Large intestine (tissue), 3 donors: ENCODE results near the gene CLP1. TPM values are rescaled to one million over a fixed set of nuclear protein-coding genes. Genes with fewer than 3 reads are reported as not detected.
A peak's percentile ranks its signal among the peaks of the same experiment; 100 is the strongest.

Source experiments
- DNase-seq, 2 donors: peaks; one replicate each; pipeline versions ENCODE4 v3.0.0 to v3.0.0-alpha.2; 2013
- H3K27ac ChIP-seq: one replicate; pipeline ENCODE4 v1.5.1; 2013; ENCODE audit warnings: low read length
- H3K27me3 ChIP-seq: 2 replicates; pipeline ENCODE4 v1.6.1; 2013; ENCODE audit warnings: low read length; ENCODE audit not compliant: control insufficient read depth, insufficient read depth
- H3K36me3 ChIP-seq: 2 replicates; pipeline ENCODE4 v1.6.1; 2013; ENCODE audit warnings: low read length; ENCODE audit not compliant: control insufficient read depth, insufficient read depth
- H3K4me1 ChIP-seq: one replicate; pipeline ENCODE4 v1.6.1; 2013; ENCODE audit warnings: low read length; ENCODE audit not compliant: control insufficient read depth, insufficient read depth
- H3K4me3 ChIP-seq: one replicate; pipeline ENCODE4 v1.5.1; 2013; ENCODE audit warnings: low read length
- H3K9me3 ChIP-seq: one replicate; pipeline ENCODE4 v1.6.1; 2013; ENCODE audit warnings: mild to moderate bottlenecking, low read depth, low read length, moderate library complexity; ENCODE audit not compliant: control insufficient read depth
- WGBS: methylation state at CpG from one replicate; pipeline ENCODE4 v1.1.5; 2013; ENCODE audit warnings: low lambda C conversion rate; ENCODE audit not compliant: insufficient coverage; 5-methylcytosine and 5-hydroxymethylcytosine counted together
- polyA plus RNA-seq: library from polyadenylated mRNA; unstranded; fragments of 120-200 nt; gene quantifications from one replicate; pipeline ENCODE4 v1.2.1, GENCODE V29; 2013

CLP1 gene
- polyA plus RNA-seq, 1 donor, result 13.8 TPM

GRCh38 chr11:57659669-57660068, 2.1 kb downstream of the CLP1 start:
- H3K36me3 ChIP-seq, result peaks cover 28% of the 10 kb centered on the region
- whole genome bisulfite sequencing, result no CpG with 5 or more reads among the region's 14 CpGs
- no peaks in the 10 kb centered on the region for H3K9me3 ChIP-seq
- H3K4me3 ChIP-seq, result no peak overlapping the region
- no peak overlapping the region for H3K27ac ChIP-seq
- H3K27me3 ChIP-seq, result no peaks in the 10 kb centered on the region
- DNase-seq, result no peak
- no peaks in the 10 kb centered on the region for H3K4me1 ChIP-seq

- no peak overlapping the region for H3K4me3 ChIP-seq
- H3K36me3 ChIP-seq, result peaks cover 28% of the 10 kb centered on the region
- 76% methylated on average over 3 of the region's 4 CpGs for WGBS
- no peaks in the 10 kb centered on the region for H3K27me3 ChIP-seq
- no peaks in the 10 kb centered on the region for H3K9me3 ChIP-seq
- H3K4me1 ChIP-seq, result peaks cover 2% of the 10 kb centered on the region
- no peak overlapping the region for H3K27ac ChIP-seq
- DNase-seq, result no peak
These were observed 5.3 kb downstream of the CLP1 start for GRCh38 chr11:57662893-57663292.

GRCh38 chr11:57663975-57664374, 6.4 kb downstream of the CLP1 start:
- Histone ChIP-seq H3K9me3 (no peaks in the 10 kb centered on the region), H3K36me3 (peaks cover 28% of the 10 kb centered on the region), H3K27ac (no peak overlapping the region), H3K27me3 (no peaks in the 10 kb centered on the region), H3K4me3 (no peak overlapping the region), H3K4me1 (peaks cover 2% of the 10 kb centered on the region)
- DNase-seq, result no peak
- 90% methylated on average over 4 of the region's 9 CpGs for WGBS

- H3K27me3 ChIP-seq, result no peaks in the 10 kb centered on the region
- no peaks in the 10 kb centered on the region for H3K9me3 ChIP-seq
- no CpG with 5 or more reads among the region's 29 CpGs for WGBS
- peak overlapping the region; percentile 95 for H3K27ac ChIP-seq
- DNase-seq, result peak; percentile 98 to 99
- H3K4me3 ChIP-seq, result peak overlapping the region; percentile 97
- H3K4me1 ChIP-seq, result peaks cover 7% of the 10 kb centered on the region
- H3K36me3 ChIP-seq, result peaks cover 13% of the 10 kb centered on the region
These were observed 9.7 kb downstream of the CLP1 start for GRCh38 chr11:57667117-57667735.

GRCh38 chr11:57667736-57668433, 10.3 kb downstream of the CLP1 start, which contains the start of gene ZDHHC5:
Gene ZDHHC5, plus strand, starts transcription at chr11:57668114. Its CDS starts 4,977 bp downstream, at chr11:57673091.
- Histone ChIP-seq H3K9me3 (no peaks in the 10 kb centered on the region), H3K4me3 (peak within 1 kb of the TSS; percentile 97), H3K36me3 (peaks cover 16% of the 10 kb centered on the region), H3K27me3 (no peaks in the 10 kb centered on the region), H3K27ac (peak within 1 kb of the TSS; percentile 95), H3K4me1 (peaks cover 7% of the 10 kb centered on the region)
- WGBS, result no CpG with 5 or more reads among the region's 96 CpGs
- peak; percentile 100 for DNase-seq

GRCh38 chr11:57668434-57668782, 10.8 kb downstream of the CLP1 start:
- Histone ChIP-seq H3K27ac (peak overlapping the region; percentile 95), H3K36me3 (peaks cover 22% of the 10 kb centered on the region), H3K27me3 (no peaks in the 10 kb centered on the region), H3K9me3 (no peaks in the 10 kb centered on the region), H3K4me1 (peaks cover 7% of the 10 kb centered on the region), H3K4me3 (peak overlapping the region; percentile 97)
- peak in 1 of 2 donors; percentile 50 for DNase-seq
- 0% methylated on average over 5 of the region's 31 CpGs for WGBS

- Histone ChIP-seq H3K36me3 (peaks cover 61% of the 10 kb centered on the region), H3K4me3 (no peak overlapping the region), H3K9me3 (no peaks in the 10 kb centered on the region), H3K27ac (no peak overlapping the region), H3K27me3 (no peaks in the 10 kb centered on the region), H3K4me1 (peaks cover 4% of the 10 kb centered on the region)
- no peak for DNase-seq
These were observed 16.7 kb downstream of the CLP1 start for GRCh38 chr11:57674251-57674650.

- Histone ChIP-seq H3K36me3 (peaks cover 71% of the 10 kb centered on the region), H3K4me3 (no peak overlapping the region), H3K27me3 (no peaks in the 10 kb centered on the region), H3K9me3 (no peaks in the 10 kb centered on the region), H3K4me1 (no peaks in the 10 kb centered on the region), H3K27ac (no peak overlapping the region)
- DNase-seq, result no peak
- 80% methylated on average over 1 of the region's 3 CpGs for WGBS
These were observed 17.8 kb downstream of the CLP1 start for GRCh38 chr11:57675176-57675941.

GRCh38 chr11:57679396-57679795, 21.8 kb downstream of the CLP1 start:
- WGBS, result no CpG with 5 or more reads among the region's 4 CpGs

GRCh38 chr11:57680552-57680874, 23.0 kb downstream of the CLP1 start:
- peaks cover 74% of the 10 kb centered on the region for H3K36me3 ChIP-seq
- no peak for DNase-seq
- H3K4me3 ChIP-seq, result no peak overlapping the region
- no peaks in the 10 kb centered on the region for H3K4me1 ChIP-seq
- no peak overlapping the region for H3K27ac ChIP-seq
- WGBS, result 60% methylated on average over 1 of the region's 2 CpGs
- no peaks in the 10 kb centered on the region for H3K27me3 ChIP-seq
- no peaks in the 10 kb centered on the region for H3K9me3 ChIP-seq

More at GRCh38 chr11:57679396-57679795, 21.8 kb downstream of the CLP1 start:
- Histone ChIP-seq H3K27ac (no peak overlapping the region), H3K36me3 (peaks cover 71% of the 10 kb centered on the region), H3K4me1 (no peaks in the 10 kb centered on the region), H3K9me3 (no peaks in the 10 kb centered on the region), H3K4me3 (no peak overlapping the region), H3K27me3 (no peaks in the 10 kb centered on the region)
- no peak for DNase-seq
